HG03521 (cell line): ENCODE results near the gene ZNF212.

Source experiments
- ATAC-seq: cut with Tn5 transposase; IDR thresholded peaks from one replicate; pipeline ENCODE4 v1.9.1; 2021; ENCODE audit warnings: mild to moderate bottlenecking, moderate library complexity; ENCODE audit not compliant: unreplicated experiment

ZNF212 gene

DNA sequence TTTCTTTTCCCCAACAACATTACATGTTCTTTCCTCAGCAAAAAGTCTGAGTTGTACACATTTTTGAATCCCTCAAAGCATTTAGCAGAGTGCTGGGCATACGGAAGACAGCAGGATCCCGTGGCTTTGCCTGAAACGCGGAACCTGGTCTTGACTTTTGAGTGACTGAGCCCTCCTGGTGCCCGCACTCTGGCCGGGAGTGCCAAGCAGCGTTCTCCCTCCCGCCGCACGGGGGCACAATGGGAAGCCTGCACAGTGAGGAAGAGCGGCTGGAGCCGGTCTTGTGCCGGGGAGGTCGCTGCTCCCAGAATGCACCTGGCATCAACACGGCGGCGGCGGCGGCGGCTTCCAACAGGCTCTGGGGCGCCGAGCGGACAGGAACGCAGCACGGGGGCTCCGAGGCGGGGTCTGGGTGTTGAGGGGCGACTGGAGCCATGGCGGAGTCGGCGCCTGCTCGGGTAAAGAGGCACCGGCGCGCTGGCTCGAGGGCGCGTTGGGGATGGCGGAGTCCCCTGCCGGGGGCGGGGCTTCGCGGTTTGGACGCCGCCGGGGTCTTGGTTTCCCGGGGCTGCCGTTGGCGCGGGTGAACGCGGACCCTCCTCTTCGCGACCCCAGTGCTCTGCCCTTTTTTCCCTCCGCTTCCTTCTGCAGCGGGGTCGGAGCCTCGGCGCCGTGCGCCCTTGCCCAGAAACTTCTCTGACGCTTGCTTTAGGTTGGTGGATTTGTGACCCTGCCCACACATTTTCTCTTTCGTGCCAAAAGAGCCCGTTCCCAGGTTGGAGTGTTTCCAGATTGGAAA is at the start of gene ZNF212:
Gene ZNF212 (plus strand): TSS at position 307 of the 799 bp plus-strand sequence. CDS start 128 bp downstream, at position 435.
- ATAC-seq = peak; percentile 98

DNA sequence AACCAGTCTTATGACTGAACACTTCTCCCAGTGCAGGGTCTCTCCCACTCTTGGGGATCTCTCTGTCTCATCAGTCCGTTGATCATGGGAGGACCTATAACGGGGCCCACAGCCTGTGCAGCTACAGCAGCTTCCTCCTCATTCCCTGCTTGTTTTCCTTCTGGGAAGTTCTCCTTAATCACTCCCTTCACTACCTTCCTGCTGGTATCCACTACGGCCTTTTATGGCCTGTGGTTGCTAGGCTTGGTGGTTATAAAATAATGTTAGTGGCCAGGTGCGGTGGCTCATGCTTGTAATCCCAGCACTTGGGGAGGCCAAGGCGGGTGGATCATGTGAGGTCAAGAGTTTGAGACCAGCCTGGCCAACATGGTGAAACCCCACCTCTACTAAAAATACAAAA is 47.6 kb upstream of the ZNF212 start:
- ATAC-seq = no peak

DNA sequence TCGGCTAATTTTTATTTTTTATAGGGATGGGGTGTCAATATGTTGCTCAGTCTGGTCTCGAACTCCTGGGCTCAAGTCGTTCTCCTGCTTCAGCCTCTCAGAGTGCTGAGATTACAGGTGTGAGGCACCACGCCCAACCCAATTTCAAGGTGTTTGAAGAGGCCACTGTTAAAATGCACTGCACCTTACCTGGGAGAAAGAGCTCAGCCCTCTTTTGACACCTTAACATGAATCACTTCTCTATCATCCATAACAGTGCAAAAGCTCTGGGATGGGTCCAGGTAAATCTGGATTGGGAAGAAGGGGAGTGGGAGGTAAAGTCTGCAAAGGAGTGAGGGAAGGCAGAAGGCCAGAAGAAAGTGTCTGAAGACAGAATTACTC is 44.7 kb upstream of the ZNF212 start:
- ATAC-seq = no peak

DNA sequence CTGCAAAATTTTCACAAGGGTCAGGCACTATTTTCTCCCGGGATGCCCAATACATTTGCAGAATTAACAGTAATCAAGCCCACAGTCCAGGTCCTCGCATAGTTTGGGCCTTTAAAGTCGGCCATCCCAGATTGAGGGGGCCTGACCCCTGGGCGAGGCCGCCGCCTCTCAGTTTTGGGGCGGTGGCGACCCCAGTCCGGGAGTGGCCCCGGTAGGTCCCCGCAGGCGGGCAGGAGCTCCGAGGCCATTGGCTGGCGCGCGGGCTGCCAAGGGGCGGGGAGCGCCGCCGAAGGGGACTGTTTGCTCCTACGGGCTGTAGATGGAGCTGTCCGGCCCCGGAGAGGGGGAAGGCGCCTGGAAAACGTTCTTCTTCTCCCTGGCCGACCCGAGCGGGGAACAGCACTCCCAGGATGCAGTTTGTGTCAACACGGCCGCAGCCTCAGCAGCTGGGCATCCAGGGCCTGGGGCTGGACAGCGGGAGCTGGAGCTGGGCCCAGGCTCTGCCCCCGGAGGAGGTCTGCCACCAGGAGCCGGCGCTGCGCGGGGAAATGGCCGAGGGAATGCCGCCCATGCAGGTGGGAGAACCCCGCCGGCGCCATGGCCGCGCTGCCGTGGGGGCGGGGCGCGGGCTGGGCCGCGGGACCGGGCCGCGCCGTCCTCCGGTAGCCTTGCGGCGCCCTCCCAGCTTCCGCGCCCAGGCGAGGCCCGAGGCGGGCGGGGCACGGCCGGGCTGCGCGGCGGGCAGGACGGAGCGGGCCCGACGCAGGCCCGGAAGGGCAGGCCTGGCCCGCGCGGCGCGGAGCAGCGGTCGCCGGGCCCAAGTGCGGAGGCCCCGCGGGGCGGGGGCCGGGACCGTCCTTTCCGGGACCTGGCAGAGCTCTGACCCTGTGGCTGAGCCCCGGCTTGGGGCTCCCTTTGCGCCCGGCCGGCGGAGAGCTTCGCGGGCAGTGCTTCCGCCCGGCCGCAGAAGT is 44.0 kb upstream of the ZNF212 start, which contains the start of gene ZNF282:
Gene ZNF282 (plus strand): TSS at position 367 of the 971 bp plus-strand sequence. CDS start 44 bp downstream, at position 411.
- peak; percentile 89 for ATAC-seq

DNA sequence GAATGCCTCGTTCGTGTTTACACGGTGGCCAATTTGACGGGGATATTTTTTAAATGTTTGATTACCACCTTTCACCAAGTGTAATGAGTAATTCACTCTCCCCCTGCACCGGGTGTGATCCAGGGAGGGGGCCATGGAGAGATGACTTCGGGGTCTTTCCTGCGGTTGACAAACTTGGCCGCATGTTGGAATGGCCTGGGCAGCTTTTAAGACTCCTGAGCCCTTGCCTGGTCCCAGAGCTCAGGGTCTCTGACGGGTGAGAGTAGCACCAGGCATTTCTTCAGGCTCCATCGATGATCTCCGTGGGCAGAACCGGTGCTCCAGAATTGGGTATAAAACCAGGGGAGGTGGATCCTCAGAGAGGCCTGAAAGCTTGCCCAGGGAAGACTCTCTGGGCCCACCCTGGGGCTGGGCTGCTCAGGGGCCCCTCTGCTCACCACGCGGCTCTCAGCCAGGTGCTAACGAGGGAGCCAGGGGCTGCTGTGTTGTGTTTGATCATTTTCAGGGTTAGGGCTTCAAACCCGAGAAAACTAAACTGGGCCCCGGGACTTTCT is 43.2 kb upstream of the ZNF212 start:
- no peak for ATAC-seq

DNA sequence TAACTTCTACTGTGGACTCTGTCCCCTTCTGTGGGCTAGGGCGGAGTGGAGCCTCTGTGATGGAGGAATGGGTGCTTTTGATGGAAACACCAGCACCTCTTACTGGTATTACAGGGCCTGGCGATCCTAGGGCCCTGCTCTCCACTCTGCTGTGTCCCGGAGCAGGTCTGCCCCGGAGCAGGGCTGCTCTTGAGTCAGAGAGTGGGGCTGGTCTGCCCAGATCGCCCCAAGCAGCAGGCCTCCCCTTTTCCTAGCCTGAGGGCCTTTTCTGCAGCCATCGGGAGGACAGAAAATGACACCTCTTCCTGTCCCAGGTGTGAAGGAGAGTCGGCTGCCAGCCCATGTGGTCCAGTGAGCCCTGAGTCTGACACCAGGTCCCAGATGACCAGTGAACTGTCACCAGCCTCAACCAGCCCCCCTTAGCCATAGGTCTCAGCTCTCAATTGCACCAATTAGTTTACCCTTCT is 42.7 kb upstream of the ZNF212 start:
- no peak for ATAC-seq

DNA sequence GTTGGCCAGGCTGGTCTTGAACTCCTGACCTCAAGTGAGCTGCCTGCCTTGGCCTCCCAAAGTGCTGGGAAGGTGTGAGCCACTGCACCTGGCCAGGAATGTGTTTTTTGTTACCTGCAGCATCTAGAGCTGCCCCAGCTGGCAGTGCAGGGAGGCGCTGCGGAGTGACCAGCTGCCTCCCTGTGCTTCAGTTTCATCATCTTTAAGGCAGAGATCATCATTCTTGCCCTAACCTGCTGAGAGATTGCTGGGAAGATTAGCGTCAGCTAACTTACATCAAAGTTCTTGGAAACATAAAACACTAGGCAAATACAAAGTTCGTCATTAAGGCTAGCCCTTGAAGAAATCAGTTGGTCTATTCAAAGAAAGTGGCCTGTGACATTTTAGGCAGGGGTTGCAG is 41.8 kb upstream of the ZNF212 start:
- ATAC-seq = no peak

DNA sequence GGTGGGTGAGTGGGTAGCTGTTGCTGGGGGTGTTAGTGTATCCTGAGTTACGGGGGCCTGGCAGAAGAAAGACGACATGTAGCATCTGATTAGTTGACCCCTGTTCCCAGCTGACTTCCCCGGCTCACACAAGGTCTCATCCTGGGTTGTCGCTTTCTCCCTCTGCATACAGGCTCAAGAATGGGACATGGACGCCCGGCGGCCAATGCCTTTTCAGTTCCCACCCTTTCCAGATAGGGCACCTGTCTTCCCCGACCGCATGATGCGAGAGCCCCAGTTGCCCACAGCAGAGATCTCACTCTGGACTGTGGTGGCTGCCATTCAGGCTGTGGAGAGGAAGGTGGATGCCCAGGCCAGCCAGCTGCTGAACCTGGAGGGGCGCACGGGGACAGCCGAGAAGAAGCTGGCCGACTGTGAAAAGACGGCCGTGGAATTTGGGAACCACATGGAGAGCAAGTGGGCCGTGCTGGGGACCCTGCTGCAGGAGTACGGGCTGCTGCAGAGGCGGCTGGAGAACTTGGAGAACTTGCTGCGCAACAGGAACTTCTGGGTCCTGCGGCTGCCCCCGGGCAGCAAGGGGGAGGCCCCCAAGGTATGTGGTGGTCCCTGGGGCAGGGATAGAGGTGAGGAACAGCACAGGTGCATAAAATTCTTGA is 41.2 kb upstream of the ZNF212 start:
- no peak for ATAC-seq

DNA sequence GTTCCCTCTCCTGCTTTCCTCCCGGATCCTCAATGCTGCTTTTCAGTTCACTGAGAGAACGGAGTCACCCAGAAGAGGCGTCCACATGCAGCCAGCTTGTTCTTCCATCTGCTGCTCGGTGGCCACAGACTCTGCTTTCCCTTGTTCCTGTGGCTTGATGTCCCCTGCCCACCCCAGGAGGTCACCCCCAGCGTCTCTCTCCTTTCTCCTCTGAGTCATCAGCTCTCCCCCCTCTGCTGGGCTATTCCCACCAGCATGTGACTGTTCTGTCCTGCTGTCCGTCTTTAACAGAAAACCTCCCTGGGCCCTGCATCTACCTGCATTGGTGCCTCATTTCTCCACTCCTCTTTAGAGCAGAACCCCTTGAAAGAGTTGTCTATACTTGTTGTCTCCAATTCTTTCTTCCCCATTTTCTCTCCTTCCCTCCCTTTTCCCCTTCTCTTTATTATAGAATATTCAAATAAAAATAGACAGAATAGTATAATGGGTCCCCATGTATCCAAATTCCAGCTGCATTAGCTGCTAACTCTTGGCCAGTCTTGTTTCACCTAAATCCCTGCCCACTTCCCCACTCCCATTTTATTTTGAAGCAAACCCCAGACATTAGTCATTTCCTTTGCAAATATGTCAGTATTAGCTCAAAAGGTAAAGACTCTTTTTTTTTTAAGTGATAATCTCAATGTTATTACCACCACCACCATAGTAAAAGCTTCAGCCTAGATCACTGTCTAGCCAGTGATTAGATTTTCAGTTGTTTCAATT is 40.0 kb upstream of the ZNF212 start:
- ATAC-seq = no peak

DNA sequence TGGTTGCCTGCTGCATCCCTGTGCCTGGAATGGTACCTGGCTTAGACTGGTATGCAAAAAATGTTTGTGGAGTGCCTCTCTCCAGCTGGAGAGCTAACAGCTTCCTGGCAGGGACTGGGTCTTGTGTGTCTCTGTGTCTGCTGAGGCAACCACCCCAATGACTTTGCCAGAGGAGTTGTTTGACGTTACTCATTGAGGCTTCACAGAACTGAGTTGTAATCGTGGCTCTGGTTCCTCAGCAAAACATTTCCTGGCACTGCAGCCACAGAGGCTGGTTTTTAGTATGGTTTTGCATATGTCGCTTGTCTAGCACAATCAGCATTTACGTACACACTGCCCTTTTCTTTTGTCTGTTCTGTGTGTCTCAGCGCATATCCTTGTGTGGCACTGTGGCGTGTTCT is 36.6 kb upstream of the ZNF212 start:
- ATAC-seq = no peak

DNA sequence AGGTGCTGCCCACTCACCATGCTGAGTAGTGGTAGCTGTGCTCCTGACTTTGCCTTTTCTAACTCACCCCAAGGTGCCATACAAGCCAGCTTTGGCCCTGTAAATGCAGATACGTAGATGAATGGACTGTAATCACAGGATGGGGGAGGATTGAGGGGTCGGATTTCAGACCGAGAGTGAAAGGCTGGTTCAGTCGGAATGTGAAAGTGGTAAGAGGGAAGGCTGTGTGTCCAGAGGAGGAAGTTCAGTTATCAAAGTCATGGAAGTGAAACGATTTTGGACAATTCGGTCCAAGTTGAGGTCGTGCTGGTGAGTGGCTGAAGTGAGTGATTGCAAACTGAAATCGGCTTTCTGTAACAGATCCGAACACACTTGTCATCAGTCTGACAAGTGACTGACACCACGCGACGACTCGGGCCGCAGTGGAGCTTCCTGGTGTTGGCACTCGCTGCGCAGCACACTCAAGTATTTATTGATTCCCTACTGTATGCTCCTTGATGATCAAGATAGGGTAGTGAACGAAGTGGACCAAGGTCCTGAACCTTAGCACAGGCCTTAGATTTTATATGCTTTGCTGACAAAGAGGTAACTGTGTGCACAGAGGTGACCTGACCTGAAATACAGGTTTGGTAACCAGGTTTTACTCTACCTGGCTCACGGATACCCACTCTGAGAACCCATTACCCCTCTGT is 33.6 kb upstream of the ZNF212 start:
- ATAC-seq = no peak

DNA sequence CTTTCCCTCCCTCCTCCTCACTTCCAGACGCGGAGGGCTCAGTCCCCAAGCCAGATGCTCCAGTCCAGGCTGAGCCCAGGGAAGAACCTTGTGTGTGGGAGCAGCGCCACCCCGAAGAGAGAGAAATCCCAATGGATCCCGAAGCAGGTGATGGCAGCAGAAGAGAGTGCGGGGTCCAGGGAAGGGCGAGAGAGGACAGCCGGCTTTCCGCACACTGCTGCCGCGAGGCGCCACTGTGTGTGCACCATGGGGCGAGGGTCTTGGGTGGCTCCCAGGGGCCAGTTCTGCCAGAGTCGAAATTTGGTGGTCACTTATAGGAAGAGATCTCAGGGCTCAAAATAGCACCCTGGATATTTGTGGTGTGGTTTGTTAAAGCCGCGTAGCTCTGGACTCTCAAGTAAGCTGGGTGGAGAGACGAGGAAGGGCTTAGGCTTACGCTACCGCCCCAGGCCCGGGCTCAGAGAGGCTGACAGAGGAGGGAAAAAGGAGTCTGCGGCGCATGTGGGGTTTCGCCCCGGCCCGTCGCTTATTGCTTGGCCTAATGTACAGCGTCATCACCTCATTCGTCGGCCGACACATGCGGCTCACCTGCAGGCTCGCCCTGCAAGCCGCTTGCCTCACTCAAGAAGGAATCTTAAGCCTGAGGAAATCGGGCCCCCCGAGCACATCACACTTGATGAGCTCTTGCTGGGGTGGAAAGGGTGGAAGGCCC is 32.0 kb upstream of the ZNF212 start:
- no peak for ATAC-seq

DNA sequence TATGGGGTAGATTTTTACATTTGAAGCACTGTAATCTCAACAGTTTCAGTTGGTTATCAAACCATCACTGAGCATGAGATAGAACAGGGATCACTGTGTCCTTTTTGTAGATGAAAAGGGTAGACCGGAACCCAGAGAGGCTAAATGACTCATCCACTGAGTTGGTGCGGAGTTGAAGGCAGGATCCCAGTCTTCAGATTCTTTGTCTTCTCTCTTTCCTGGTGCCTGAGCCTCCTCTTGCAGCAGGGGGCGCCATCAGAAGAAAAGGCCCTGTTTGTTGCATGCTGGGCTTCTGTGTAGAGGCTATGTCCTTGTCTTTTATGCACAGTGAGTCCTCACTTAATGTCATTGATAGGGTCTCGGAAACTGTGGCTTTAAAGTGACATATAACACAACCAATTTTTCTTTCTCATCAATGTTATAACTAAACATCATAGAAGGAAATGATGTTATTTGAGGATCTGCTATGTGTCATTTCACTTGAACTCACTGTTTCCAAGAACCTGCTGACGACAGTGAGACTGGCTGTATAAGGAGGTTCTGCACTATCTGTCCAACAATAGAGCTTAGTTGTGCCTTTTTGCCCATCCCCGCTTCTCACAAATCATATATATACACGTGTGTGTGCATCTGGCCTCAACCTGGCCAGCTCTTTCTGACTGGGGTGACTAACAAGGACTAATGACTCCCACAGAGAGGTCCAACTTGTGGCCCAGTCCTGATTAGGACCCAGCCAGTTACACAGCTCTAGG is 29.8 kb upstream of the ZNF212 start:
- ATAC-seq = no peak

DNA sequence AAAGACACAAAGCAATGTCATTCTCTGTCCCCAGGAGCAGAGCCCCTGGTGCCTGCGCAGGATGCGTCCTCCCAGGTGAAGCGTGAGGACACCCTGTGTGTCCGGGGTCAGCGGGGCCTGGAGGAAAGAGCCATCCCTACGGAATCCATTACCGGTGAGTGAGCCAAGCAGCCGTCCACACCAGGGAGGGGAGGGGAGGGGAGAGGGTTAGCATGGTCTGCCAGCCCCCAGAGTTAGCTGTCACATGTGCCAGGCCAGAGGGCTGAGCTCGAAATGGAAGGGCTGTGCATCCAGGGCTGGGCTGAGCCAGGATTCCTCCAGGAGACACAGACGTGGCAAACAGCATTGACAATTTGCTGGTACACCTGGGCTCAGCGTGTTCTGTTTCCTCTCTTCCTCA is 28.9 kb upstream of the ZNF212 start:
- ATAC-seq = no peak

DNA sequence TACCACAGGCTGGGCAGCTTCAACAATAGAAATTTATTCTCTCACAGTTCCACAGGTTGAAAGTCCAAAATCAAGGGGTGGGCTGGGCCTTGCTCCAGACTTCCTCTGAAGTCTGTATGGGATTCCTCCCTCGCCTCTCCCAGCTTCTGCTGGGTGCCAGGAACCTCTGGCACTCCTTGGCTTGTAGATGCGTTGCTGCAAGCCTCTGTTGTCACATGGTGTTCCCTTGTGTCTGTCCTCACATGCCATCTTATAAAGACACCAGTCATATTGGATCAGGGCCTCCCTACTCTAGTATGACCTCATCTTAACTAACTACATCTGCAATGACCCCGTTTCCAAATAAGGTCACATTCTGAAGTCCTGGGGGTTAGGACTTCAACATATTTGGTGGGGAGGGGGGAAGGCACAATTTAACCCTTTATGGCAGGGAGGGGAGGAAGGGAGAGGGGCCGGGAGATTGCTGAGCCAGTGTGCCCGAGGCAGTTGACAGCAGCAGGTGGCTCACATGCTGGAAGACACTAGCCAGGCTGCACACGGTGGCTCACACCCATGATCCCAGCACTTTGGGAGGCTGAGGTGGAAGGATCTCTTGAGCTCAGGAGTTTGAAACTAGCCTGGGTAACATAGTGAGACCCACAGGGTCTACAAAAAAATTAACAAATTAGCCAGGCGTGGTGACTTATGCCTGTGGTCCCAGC is 25.3 kb upstream of the ZNF212 start:
- ATAC-seq = no peak

DNA sequence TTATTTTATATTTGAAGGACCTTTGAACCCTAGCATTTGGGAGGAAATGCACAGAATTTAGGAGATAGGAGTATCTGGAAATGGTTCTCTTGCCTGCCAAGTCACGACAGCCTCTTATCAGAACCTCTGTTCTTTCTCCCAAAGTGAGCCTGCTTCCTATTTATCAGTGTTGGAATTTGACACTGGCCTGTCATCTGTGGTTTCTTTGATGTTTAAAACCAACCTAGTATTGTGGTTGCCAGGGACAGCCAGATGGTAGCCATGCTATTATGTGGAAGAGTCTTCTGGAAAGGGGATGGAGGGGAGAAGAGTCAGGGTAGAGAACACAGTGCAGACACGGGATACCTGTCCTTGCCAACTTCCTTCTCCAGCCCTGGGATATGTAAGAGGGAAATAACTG is 23.0 kb upstream of the ZNF212 start:
- no peak for ATAC-seq

DNA sequence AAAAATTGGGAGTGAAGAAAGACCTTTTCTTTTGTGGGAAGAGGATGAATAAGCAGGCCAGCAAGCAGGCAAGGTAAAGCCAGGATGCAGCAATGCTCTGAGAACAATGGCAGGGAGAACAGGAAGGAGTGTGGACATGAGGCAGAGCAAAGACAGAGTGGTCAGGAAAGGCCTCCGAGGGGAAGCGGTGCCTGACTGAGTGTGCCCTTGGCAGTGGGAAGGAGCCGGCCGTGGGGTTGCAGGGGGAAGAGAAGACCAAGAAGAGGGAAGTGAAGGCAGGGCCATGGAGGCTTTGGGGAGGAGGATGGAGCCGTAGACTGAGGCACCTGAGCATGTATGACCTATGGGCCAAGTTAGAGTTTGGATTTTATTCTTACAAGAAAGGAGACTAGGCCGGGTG is 21.9 kb upstream of the ZNF212 start:
- no peak for ATAC-seq
